ENCODE results near the gene FXYD6. TPM values are rescaled to one million over a fixed set of nuclear protein-coding genes. Genes with fewer than 3 reads are reported as not detected.
A peak's percentile ranks its signal among the peaks of the same experiment; 100 is the strongest.

FXYD6 gene
- total and polyA plus RNA-seq, 2 of the 8 experiments (the other 6 are each of a cell fraction or from before 2014, with no cell fraction given), result 44.6 to 117 TPM

- H2BK15ac ChIP-seq (ENCODE audit: low read length), result 0 out of 2 replicates have a peak overlapping the region, but pooled peaks have one; percentile 12
- no peak for DNase-seq (ENCODE audit: low read depth in 1 of 2, low spot score in 2 of 2)
- H3K4ac ChIP-seq (replicated peaks; ENCODE audit: insufficient read length, low read depth, low read length), result no peak overlapping the region
- no peak overlapping the region; the same call in 1 of the 2 replicates for H2BK12ac ChIP-seq (ENCODE audit: low read depth, low read length)
- peaks cover 26 to 54% (median 50%) of the 10 kb centered on the region in 4 experiments for H3K27me3 ChIP-seq (replicated peaks in 1 of 4; ENCODE audit: control insufficient read depth in 3 of 4, extremely low read depth in 1 of 4, insufficient read depth in 3 of 4, low read length in 3 of 4)
- no peak overlapping the region for H4K5ac ChIP-seq (ENCODE audit: insufficient read length, low read depth, low read length)
- H3K23me2 ChIP-seq (ENCODE audit: low read depth, low read length), result peaks cover 16% of the 10 kb centered on the region
- no peak overlapping the region for H2AFZ ChIP-seq (ENCODE audit: low read length)
- no peak overlapping the region for H2AK5ac ChIP-seq (ENCODE audit: low read depth, low read length)
- H3K4me3 ChIP-seq (ENCODE audit: extremely low read depth in 1 of 4, insufficient read depth in 2 of 4, low read depth in 3 of 4, low read length in 4 of 4), result no peak overlapping the region
- H3K27ac ChIP-seq (ENCODE audit: low read depth, low read length), result no peak overlapping the region
- no peak overlapping the region for H3K23ac ChIP-seq (ENCODE audit: insufficient read length)
- H3K79me1 ChIP-seq (ENCODE audit: low read depth, low read length), result no peaks in the 10 kb centered on the region
- H3K79me2 ChIP-seq (ENCODE audit: control insufficient read depth in 1 of 2, insufficient read depth in 2 of 2, low read length in 2 of 2), result no peaks in the 10 kb centered on the region
- ChIA-PET CTCF (ENCODE audit: partially characterized antibody) (interaction anchor here (0.5 to 5.1 kb wide), 12 partner anchors 14 to 436 kb away, joined by 3 to 30 read pairs (median 4); no protein-coding TSS in a partner anchor), POLR2A (ENCODE audit: partially characterized antibody) (no interaction called here)
- H3K4me1 ChIP-seq (replicated peaks in 1 of 4; ENCODE audit: control insufficient read depth in 3 of 4, insufficient read depth in 4 of 4, low read length in 3 of 4), result peaks cover 0 to 13% (median 6%) of the 10 kb centered on the region in 4 experiments; a peak in 5 of 7 replicates
- no peak overlapping the region for H4K91ac ChIP-seq (replicated peaks; ENCODE audit: insufficient read length, low read length)
- no peak overlapping the region for H4K8ac ChIP-seq (ENCODE audit: extremely low read depth, insufficient read depth, low read length)
- no peak overlapping the region for H3K4me2 ChIP-seq (ENCODE audit: insufficient read depth in 1 of 2, low read depth in 2 of 2, low read length in 2 of 2)
- WGBS, 2 experiments (ENCODE audit: extremely low coverage in 1 of 2, insufficient coverage in 1 of 2, insufficient read length in 1 of 2, insufficient replicate concordance in 2 of 2, low coverage in 1 of 2, low lambda C conversion rate in 2 of 2, missing lambda C conversion rate in 1 of 2), result 84% methylated on average over 6 of the region's 6 CpGs; no CpG with 5 or more reads in 1 of the 2 experiments
- no peak overlapping the region for H2BK120ac ChIP-seq (replicated peaks; ENCODE audit: low read depth, low read length)
- no peak for TF ChIP-seq YY1 (IDR thresholded peaks at IDR 0.05; ENCODE audit: low read depth, low read length)
- TF ChIP-seq BRCA1 (IDR thresholded peaks at IDR 0.05; ENCODE audit: low read depth, low read length), result no peak
- no peak for TF ChIP-seq RXRA (IDR thresholded peaks at IDR 0.05; ENCODE audit: insufficient read depth, low read depth, low read length)
- TF ChIP-seq TBP (IDR thresholded peaks at IDR 0.05; ENCODE audit: low read depth, low read length), result no peak
- TF ChIP-seq SIN3A (conservative IDR thresholded peaks at IDR 0.05 in 1 of 2, IDR thresholded peaks at IDR 0.05 in 1 of 2; ENCODE audit: low read depth in 1 of 2, low read length in 2 of 2), result no peak
- no peak for TF ChIP-seq PHF8 (conservative IDR thresholded peaks at IDR 0.05; ENCODE audit: low read depth, low read length)
- no peak for TF ChIP-seq SP1 (IDR thresholded peaks at IDR 0.05; ENCODE audit: low read depth, low read length)
- no peak for TF ChIP-seq MAX (IDR thresholded peaks at IDR 0.05)
- TF ChIP-seq SRF (IDR thresholded peaks at IDR 0.05; ENCODE audit: low read depth, low read length), result no peak
- no peak for TF ChIP-seq CBX5 (IDR thresholded peaks at IDR 0.05; ENCODE audit: low read depth, low read length)
- no peak for TF ChIP-seq CHD1 (IDR thresholded peaks at IDR 0.05; ENCODE audit: low read depth, low read length)
- no peak for TF ChIP-seq JUND (IDR thresholded peaks at IDR 0.05; ENCODE audit: low read length)
- no peak for TF ChIP-seq GTF2F1 (IDR thresholded peaks at IDR 0.05; ENCODE audit: borderline replicate concordance, low read depth, low read length)
- TF ChIP-seq POU5F1 (IDR thresholded peaks at IDR 0.05; ENCODE audit: low read depth, low read length), result no peak
- FAIRE-seq, result no peak
- H3K36me3 ChIP-seq (ENCODE audit: control insufficient read depth in 2 of 4, insufficient read depth in 4 of 4, low read length in 3 of 4), result no peaks in the 10 kb centered on the region
- H2BK5ac ChIP-seq (ENCODE audit: low read depth, low read length), result no peak overlapping the region
- no peak overlapping the region for H3K18ac ChIP-seq (ENCODE audit: extremely low read depth, low read length)
- no peak overlapping the region for H3K56ac ChIP-seq (replicated peaks; ENCODE audit: insufficient read length, low read depth, low read length)
- H2BK20ac ChIP-seq (ENCODE audit: low read length), result no peak overlapping the region
- H3K9ac ChIP-seq (replicated peaks in 1 of 4; ENCODE audit: extremely low read depth in 1 of 4, low read depth in 3 of 4, low read length in 3 of 4), result no peak overlapping the region
- H4K20me1 ChIP-seq (replicated peaks in 1 of 2; ENCODE audit: control insufficient read depth in 1 of 2, insufficient read depth in 2 of 2, low read length in 2 of 2), result peaks cover 0 to 2% of the 10 kb centered on the region in 2 experiments
- no peaks in the 10 kb centered on the region for H3K9me3 ChIP-seq (ENCODE audit: insufficient read depth in 2 of 2, low read depth in 1 of 2, low read length in 1 of 2)
- no peak overlapping the region for H3K14ac ChIP-seq (ENCODE audit: insufficient read length)
Observed at GRCh38 chr11:117792992-117793391, 83.5 kb downstream of the FXYD6 start.
